GM13976 (cell line): ENCODE measurements around the gene RIPOR1.
"Not testable (repeated sequence)": the region's sequence is repeated elsewhere in the genome, so short reads cannot be mapped to it uniquely, and the experiment has no call there.

Experiments used
- DNase-seq: peaks from one replicate; pipeline ENCODE4 v3.0.0; 2012; ENCODE audit warnings: low spot score
- in situ Hi-C: fragments of 300-500 bp; cut with MboI; formaldehyde crosslinking; loops from one replicate; pipeline ENCODE4 v1.12.0; 2022; ENCODE audit warnings: low sequenced_read_pairs, mixed read lengths, inconsistent platforms; ENCODE audit not compliant: unreplicated experiment
- TF ChIP-seq, protein P1 (sequence below): IDR thresholded peaks from 2 replicates; pipeline ENCODE4 v1.5.1; 2012; ENCODE audit warnings: borderline replicate concordance, mild to moderate bottlenecking; ENCODE audit not compliant: insufficient read depth; ENCODE audit errors: extremely low read depth, missing control alignments, control extremely low read depth

RIPOR1 gene

DNA sequence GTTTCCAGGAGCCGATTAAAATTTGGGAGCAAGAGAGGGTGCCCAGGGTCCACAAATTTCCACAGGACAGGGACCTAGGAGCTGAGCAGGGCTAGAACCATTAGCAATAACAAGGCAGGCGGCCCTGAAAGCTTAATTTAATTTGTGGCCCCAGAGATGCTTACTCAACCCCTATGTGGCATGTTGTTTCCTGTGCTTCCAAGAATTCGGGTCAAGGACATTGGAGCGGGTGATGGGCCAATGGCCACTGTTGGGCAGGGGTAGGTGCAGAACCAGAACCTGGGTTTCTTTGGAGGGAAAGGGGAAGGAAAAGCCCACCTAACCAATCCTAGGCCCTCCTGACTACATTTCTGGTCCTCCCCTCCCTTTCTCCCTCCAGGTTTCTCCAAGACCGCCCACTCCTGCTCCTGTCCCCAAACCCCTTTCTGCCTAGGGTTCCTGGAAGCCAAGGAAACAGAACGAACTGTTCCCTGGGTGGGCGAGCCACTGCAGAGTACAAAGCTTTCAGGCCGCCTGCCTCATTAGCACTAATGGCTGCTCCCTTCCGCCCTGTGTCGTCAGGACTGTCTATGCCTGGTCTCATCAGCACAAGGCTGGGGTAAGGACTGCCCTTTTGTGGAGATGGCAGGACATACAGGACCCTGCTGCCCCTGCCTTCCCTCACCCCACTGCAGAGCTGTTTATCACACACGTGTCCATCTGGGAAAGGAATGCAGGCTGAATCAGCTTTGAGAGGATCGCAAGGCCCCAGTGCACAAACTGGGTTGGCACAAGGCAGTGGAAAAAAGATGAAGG, 44.7 kb upstream of the RIPOR1 start:
- TF ChIP-seq, protein P1, sequence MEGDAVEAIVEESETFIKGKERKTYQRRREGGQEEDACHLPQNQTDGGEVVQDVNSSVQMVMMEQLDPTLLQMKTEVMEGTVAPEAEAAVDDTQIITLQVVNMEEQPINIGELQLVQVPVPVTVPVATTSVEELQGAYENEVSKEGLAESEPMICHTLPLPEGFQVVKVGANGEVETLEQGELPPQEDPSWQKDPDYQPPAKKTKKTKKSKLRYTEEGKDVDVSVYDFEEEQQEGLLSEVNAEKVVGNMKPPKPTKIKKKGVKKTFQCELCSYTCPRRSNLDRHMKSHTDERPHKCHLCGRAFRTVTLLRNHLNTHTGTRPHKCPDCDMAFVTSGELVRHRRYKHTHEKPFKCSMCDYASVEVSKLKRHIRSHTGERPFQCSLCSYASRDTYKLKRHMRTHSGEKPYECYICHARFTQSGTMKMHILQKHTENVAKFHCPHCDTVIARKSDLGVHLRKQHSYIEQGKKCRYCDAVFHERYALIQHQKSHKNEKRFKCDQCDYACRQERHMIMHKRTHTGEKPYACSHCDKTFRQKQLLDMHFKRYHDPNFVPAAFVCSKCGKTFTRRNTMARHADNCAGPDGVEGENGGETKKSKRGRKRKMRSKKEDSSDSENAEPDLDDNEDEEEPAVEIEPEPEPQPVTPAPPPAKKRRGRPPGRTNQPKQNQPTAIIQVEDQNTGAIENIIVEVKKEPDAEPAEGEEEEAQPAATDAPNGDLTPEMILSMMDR = no peak
- in situ Hi-C loops = no loop called here
- no peak for DNase-seq

DNA sequence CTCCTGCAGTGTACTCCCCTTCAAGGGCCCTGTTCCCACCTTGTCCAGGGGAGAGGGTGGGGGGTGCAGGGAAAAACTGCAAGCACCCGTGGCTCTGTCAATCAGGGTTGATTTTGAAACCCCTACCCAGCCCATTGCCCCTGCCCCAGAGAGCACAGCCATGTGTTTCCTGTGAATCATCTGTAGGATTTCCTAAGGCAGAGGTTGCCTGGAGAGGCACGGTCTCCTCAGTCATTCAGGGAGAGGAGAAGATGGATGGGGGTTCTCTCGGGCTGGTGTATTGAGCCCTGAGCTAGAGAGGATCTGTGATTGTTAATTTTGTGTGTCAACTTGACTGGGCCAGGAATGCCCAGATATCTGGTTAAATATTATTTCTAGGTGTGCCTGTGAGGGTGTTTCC, 41.8 kb upstream of the RIPOR1 start:
- in situ Hi-C loops = no loop called here
- no peak for DNase-seq
- TF ChIP-seq, protein P1 = no peak

DNA sequence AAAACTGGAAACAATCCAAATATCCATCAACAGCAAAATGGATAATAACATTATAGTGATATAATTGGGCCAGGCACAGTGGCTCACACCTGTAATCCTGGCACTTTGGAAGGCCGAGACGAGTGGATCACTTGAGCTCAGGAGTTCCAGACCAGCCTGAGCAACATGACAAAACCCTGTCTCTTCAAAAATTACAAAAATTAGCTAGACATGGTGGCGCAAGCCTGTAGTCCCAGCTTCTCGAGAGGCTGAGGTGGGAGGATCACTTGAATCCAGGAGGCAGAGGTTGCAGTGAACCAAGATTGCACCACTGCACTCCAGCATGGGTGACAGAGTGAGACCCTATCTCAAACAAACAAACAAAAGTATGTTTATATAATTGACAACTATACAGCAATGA, 41.1 kb upstream of the RIPOR1 start:
- in situ Hi-C loops = not testable (repeated sequence)

DNA sequence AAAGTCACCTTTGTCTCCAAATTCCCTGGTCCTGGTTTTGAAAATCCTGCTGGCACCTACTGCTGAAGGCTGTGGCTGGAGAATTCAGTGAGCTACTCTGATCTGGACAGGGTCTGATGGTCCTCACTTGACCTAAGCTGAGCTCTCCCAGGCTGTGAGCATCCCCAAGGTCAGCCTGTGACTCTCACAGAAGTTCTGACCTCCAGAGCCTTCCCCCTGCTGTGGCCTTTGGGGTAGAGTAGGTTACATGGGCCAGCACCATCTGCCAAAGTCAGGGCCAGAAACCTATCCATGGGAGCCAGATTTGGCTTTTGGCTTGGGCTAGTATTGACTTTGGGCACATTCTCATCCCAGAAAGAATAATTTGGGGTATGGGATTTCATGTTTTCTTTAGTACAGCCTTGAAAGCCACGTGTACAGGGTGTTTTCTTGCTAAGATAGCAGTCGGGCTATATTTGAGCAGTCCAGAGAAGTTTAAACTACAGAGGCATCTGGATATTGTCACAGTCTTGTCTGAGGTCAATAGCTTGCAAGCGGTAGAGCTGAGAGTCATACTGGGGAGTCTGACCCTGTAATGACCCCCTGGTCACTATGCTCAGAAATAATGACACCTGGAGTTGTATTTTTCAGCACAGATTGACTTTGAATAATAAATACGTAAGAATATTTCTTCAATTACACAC, 39.1 kb upstream of the RIPOR1 start:
- TF ChIP-seq, protein P1 = no peak
- in situ Hi-C loops = no loop called here
- DNase-seq = no peak

More for the DNA sequence above, 41.1 kb upstream of the RIPOR1 start:
- DNase-seq = not testable (repeated sequence)

DNA sequence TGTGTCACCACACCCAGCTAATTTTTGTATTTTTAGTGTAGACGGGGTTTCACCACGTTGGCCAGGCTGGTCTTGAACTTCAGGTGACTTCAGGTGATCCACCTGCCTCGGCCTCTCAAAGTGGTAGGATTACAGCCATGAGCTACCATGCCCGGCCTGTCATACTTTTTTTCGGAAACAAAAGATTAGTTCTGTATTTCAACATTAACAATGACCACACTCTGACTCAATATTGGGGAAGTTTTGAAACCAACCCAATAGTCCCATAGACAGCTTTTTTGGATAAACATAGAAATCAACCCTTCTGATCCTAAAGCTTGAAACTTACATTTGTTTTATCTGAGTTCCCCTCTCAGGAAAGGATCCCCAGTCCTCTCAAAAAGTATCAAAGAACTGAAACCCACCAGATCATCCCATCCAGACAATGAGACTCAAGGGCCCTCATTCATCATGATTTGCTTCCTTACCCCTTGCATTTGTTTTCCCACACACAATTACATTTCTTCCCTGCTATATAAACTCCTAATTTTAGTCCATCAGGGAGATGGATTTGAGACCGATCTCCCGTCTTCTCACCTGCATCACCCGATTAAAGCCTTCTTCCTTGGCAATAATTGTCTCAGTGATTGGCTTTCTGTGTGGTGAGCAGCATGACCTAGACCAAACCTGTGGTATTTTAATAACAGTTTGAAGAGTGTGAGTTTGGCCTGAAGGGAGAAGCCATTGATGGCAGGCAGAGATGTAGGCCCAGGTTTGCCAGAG, 38.1 kb upstream of the RIPOR1 start:
- in situ Hi-C loops = no loop called here
- TF ChIP-seq, protein P1 = no peak
- DNase-seq = no peak

DNA sequence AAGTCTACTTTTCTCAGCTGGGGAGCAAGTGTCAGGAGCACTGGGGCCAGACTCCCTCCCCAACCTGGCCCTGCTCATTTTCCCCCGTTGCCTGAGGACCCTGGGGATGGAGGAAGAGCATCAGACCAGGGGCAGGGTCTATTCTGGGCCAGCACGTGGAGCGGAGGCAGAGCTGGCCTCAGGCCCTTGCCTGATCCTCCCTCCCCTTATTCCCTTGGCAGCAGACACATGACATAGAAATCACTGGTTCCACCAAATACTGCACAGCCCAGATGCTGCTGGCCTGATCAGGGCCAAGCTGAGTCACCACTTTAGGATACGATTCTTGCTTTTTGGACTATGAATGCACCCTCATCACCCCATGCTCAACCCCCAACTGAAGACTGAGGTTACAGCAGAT, 29.5 kb upstream of the RIPOR1 start:
- in situ Hi-C loops = no loop called here
- DNase-seq = no peak
- TF ChIP-seq, protein P1 = no peak
